Cardiac muscle cell (in vitro differentiated cells and primary cell): ENCODE data around the gene SRGN. TPM values are rescaled to one million over a fixed set of nuclear protein-coding genes. Genes with fewer than 3 reads are reported as not detected.

Experiments
- DNase-seq, 2 donors: peaks; one replicate each; pipeline versions ENCODE4 v3.0.0 to v3.0.0-alpha.2; 2010 to 2017; ENCODE audit warnings: low read depth in 1 of 2, low spot score in 1 of 2
- H3K27ac ChIP-seq: fragments of 200-600 bp; sonication (generic); 2 replicates; pipeline ENCODE4 v1.5.1; 2016
- H3K27me3 ChIP-seq: fragments of 200-600 bp; sonication (generic); 2 replicates; pipeline ENCODE4 v1.6.0; 2016; ENCODE audit warnings: control low read depth
- H3K36me3 ChIP-seq: fragments of 200-600 bp; sonication (generic); 2 replicates; pipeline ENCODE4 v1.5.1; 2016; ENCODE audit warnings: control low read depth
- H3K4me1 ChIP-seq: fragments of 200-600 bp; sonication (generic); 2 replicates; pipeline ENCODE4 v1.8.1; 2017; ENCODE audit warnings: low read depth, mild to moderate bottlenecking, mixed run types
- H3K4me3 ChIP-seq: fragments of 200-600 bp; sonication (generic); 2 replicates; pipeline ENCODE4 v1.5.1; 2016; ENCODE audit warnings: mild to moderate bottlenecking
- H3K9me3 ChIP-seq: fragments of 200-600 bp; sonication (generic); 2 replicates; pipeline ENCODE4 v1.5.1; 2017; ENCODE audit warnings: low read depth, mild to moderate bottlenecking, control low read depth
- polyA plus RNA-seq: library from polyadenylated mRNA; unstranded; fragments of >200 nt; fragmentation: Nextera tagmentation; extraction: Ambion mirVana; gene quantifications from 2 replicates; pipeline ENCODE4 v1.2.1, GENCODE V29; 2016
- total RNA-seq: library from RNA; depleted of rRNA; stranded (reverse); fragments of >200 nt; gene quantifications from 2 replicates; pipeline ENCODE4 v1.2.3, GENCODE V29; 2016
- TF ChIP-seq, protein P1 (sequence below): IDR thresholded peaks from 2 replicates; pipeline ENCODE4 v1.5.1; 2012; ENCODE audit warnings: low read depth, mild to moderate bottlenecking, low read length

SRGN gene
- total and polyA plus RNA-seq, 2 experiments from 2014 or later: not detected

- Histone ChIP-seq H3K4me3 (no peak overlapping the region), H3K27ac (no peak overlapping the region), H3K9me3 (no peaks in the 10 kb centered on the region), H3K36me3 (no peaks in the 10 kb centered on the region), H3K27me3 (no peaks in the 10 kb centered on the region), H3K4me1 (no peaks in the 10 kb centered on the region)
- DNase-seq: no peak
- TF ChIP-seq, protein P1, sequence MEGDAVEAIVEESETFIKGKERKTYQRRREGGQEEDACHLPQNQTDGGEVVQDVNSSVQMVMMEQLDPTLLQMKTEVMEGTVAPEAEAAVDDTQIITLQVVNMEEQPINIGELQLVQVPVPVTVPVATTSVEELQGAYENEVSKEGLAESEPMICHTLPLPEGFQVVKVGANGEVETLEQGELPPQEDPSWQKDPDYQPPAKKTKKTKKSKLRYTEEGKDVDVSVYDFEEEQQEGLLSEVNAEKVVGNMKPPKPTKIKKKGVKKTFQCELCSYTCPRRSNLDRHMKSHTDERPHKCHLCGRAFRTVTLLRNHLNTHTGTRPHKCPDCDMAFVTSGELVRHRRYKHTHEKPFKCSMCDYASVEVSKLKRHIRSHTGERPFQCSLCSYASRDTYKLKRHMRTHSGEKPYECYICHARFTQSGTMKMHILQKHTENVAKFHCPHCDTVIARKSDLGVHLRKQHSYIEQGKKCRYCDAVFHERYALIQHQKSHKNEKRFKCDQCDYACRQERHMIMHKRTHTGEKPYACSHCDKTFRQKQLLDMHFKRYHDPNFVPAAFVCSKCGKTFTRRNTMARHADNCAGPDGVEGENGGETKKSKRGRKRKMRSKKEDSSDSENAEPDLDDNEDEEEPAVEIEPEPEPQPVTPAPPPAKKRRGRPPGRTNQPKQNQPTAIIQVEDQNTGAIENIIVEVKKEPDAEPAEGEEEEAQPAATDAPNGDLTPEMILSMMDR: no peak
Observed at GRCh38 chr10:69075431-69075830, 12.5 kb upstream of the SRGN start.

DNA sequence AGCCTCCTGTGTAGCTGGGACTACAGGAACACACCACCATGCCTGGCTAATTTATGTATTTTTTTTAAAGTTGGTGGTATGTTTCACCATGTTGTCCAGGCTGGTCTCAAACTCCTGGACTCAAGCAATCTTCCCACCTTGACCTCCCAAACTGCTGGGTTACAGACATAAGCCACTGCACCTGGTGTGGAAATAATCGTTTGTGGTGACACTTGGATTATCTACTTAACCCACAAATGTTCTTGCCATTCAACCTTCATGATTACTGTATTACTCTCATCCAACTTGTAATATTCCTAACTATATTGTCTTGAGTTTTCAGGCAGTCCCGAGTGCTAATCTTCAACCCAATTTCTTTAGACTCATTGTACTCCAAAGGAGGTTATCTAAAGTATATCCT lies 9.6 kb upstream of the SRGN start:
- Histone ChIP-seq H3K4me3 (no peak overlapping the region), H3K27me3 (no peaks in the 10 kb centered on the region), H3K36me3 (no peaks in the 10 kb centered on the region), H3K9me3 (no peaks in the 10 kb centered on the region), H3K27ac (no peak overlapping the region), H3K4me1 (no peaks in the 10 kb centered on the region)
- TF ChIP-seq, protein P1: no peak
- no peak for DNase-seq

DNA sequence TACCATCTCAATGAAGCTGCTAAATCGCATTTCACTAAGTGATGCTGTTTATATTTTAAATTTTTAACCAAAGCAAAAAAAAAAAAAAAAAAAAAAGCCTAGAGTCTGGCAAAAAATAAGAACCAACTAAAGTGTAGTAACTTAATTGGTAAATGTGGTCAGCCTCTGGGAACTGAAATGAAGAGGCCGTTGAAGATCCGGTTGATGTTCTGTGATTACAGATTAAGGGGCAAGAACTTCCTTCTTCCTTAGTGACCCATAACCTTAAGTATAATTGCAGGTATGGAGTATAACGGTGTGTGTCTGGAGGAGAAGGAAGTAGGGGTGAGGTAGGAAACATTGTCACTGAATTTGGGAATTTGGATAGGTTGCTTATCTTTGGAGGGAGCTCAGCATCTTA lies 7.7 kb upstream of the SRGN start:
- Histone ChIP-seq H3K4me1 (no peaks in the 10 kb centered on the region), H3K4me3 (no peak overlapping the region), H3K9me3 (no peaks in the 10 kb centered on the region), H3K27ac (no peak overlapping the region), H3K36me3 (no peaks in the 10 kb centered on the region), H3K27me3 (no peaks in the 10 kb centered on the region)
- DNase-seq: no peak
- TF ChIP-seq, protein P1: no peak

- H3K36me3 ChIP-seq: no peaks in the 10 kb centered on the region
- no peak overlapping the region for H3K4me3 ChIP-seq
- DNase-seq: peak in 1 of 2 donors; percentile 66
- no peaks in the 10 kb centered on the region for H3K4me1 ChIP-seq
- H3K27ac ChIP-seq: no peak overlapping the region
- H3K9me3 ChIP-seq: no peaks in the 10 kb centered on the region
- no peaks in the 10 kb centered on the region for H3K27me3 ChIP-seq
- TF ChIP-seq, protein P1: no peak
Observed at GRCh38 chr10:69086001-69086509, 1.8 kb upstream of the SRGN start.

- H3K27ac ChIP-seq: no peak overlapping the region
- DNase-seq: peak in 1 of 2 donors; percentile 44
- TF ChIP-seq, protein P1: no peak
- no peaks in the 10 kb centered on the region for H3K27me3 ChIP-seq
- no peaks in the 10 kb centered on the region for H3K4me1 ChIP-seq
- H3K36me3 ChIP-seq: no peaks in the 10 kb centered on the region
- no peak overlapping the region for H3K4me3 ChIP-seq
- no peaks in the 10 kb centered on the region for H3K9me3 ChIP-seq
Observed at GRCh38 chr10:69088471-69088769, 517 bp downstream of the SRGN start.
